Inflammatory macrophage (primary cell): ENCODE measurements around the gene MUS81.

Experiments
- DNase-seq, 2 donors: peaks; one replicate each; pipeline ENCODE4 v3.0.0-alpha.2; 2020 to 2022

MUS81 gene

GRCh38 chr11:65861165-65861505, 902 bp downstream of the MUS81 start:
- no peak for DNase-seq

- no peak for DNase-seq
Measured at GRCh38 chr11:65861533-65862183, 1.4 kb downstream of the MUS81 start.

- DNase-seq: no peak
Measured at GRCh38 chr11:65862191-65862735, 2.0 kb downstream of the MUS81 start.

- DNase-seq: no peak
Measured at GRCh38 chr11:65862941-65863888, 3.0 kb downstream of the MUS81 start.

GRCh38 chr11:65863889-65864705, 3.9 kb downstream of the MUS81 start:
- no peak for DNase-seq

GRCh38 chr11:65864706-65865471, 4.7 kb downstream of the MUS81 start:
- no peak for DNase-seq

GRCh38 chr11:65865550-65866172, 5.4 kb downstream of the MUS81 start:
- DNase-seq: no peak

GRCh38 chr11:65866509-65867283, 6.5 kb downstream of the MUS81 start:
- DNase-seq: no peak

GRCh38 chr11:65867284-65868071, 7.2 kb downstream of the MUS81 start:
- DNase-seq: no peak

- no peak for DNase-seq
Measured at GRCh38 chr11:65868076-65868667, 7.9 kb downstream of the MUS81 start.

GRCh38 chr11:65868907-65869306, 8.7 kb downstream of the MUS81 start:
- no peak for DNase-seq

GRCh38 chr11:65869643-65870306, 9.5 kb downstream of the MUS81 start:
- DNase-seq: no peak

- DNase-seq: no peak
Measured at GRCh38 chr11:65870307-65870658, 10.1 kb downstream of the MUS81 start.

GRCh38 chr11:65870706-65871681, 10.8 kb downstream of the MUS81 start:
- DNase-seq: no peak

- no peak for DNase-seq
Measured at GRCh38 chr11:65871811-65872548, 11.7 kb downstream of the MUS81 start.

- no peak for DNase-seq
Measured at GRCh38 chr11:65872586-65873317, 12.5 kb downstream of the MUS81 start, which contains the start of gene EFEMP2. TSS of gene EFEMP2 (minus strand) at chr11:65872800. CDS start at chr11:65872354, 446 bp downstream.
